H1 (cell line): ENCODE data around the gene CFD. TPM values are rescaled to one million over a fixed set of nuclear protein-coding genes. Genes with fewer than 3 reads are reported as not detected.
"Not testable (repeated sequence)": the region's sequence is repeated elsewhere in the genome, so short reads cannot be mapped to it uniquely, and the experiment has no call there.

ENCODE experiments used
- CTCF ChIA-PET: fragments of 300-600 bp; sonication (Branson Sonifier 250); formaldehyde crosslinking; loops from one replicate; lab custom pipeline; 2021; ENCODE audit not compliant: partially characterized antibody; lab: Charles Lee
- POLR2A ChIA-PET: fragments of 300-600 bp; sonication (Branson Sonifier 250); formaldehyde crosslinking; loops from one replicate; lab custom pipeline; 2021; ENCODE audit warnings: inconsistent platforms; ENCODE audit not compliant: partially characterized antibody; lab: Charles Lee
- DNase-seq, 2 experiments: peaks; one replicate each; pipeline versions ENCODE4 v3.0.0 to v3.0.0-alpha.2; 2010 to 2022; ENCODE audit warnings: low spot score in 2 of 2, low read depth in 1 of 2, mixed read lengths in 1 of 2
- FAIRE-seq: peaks from 2 replicates; lab custom pipeline; 2011; peaks lifted over from hg19 to GRCh38; lab: Jason Lieb, UNC
- H2AFZ ChIP-seq: 2 replicates; pipeline ENCODE4 v1.8.1; 2012; ENCODE audit warnings: low read length, inconsistent platforms
- H2AK5ac ChIP-seq: 2 replicates; pipeline ENCODE4 v1.6.1; 2013; ENCODE audit warnings: low read depth, low read length
- H2BK120ac ChIP-seq: replicated peaks from 2 replicates; pipeline ENCODE3; 2013; ENCODE audit warnings: low read depth, low read length, inconsistent platforms
- H2BK12ac ChIP-seq: 2 replicates; pipeline ENCODE4 v1.6.1; 2013; ENCODE audit warnings: low read depth, low read length
- H2BK15ac ChIP-seq: 2 replicates; pipeline ENCODE4 v1.6.1; 2013; ENCODE audit warnings: low read length
- H2BK20ac ChIP-seq: 2 replicates; pipeline ENCODE4 v1.6.1; 2013; ENCODE audit warnings: low read length
- H2BK5ac ChIP-seq: 2 replicates; pipeline ENCODE4 v1.6.1; 2013; ENCODE audit warnings: low read depth, low read length
- H3K14ac ChIP-seq: 2 replicates; pipeline ENCODE4 v1.6.1; 2013; ENCODE audit warnings: inconsistent platforms; ENCODE audit not compliant: insufficient read length
- H3K18ac ChIP-seq: 2 replicates; pipeline ENCODE4 v1.6.1; 2013; ENCODE audit warnings: low read length; ENCODE audit errors: extremely low read depth
- H3K23ac ChIP-seq: 2 replicates; pipeline ENCODE4 v1.6.1; 2013; ENCODE audit warnings: inconsistent platforms; ENCODE audit not compliant: insufficient read length
- H3K23me2 ChIP-seq: 2 replicates; pipeline ENCODE4 v1.6.1; 2013; ENCODE audit warnings: low read depth, low read length
- H3K27ac ChIP-seq: 2 replicates; pipeline ENCODE4 v1.6.1; 2011; ENCODE audit warnings: low read depth, low read length, inconsistent platforms
- H3K27me3 ChIP-seq, 4 experiments: replicated peaks in 1 of 4; 1 replicate in 1 of 4; 2 replicates in 3 of 4; pipeline versions ENCODE4 v1.6.1 to v1.8.1; 2011 to 2013; ENCODE audit warnings: low read length in 3 of 4, mild to moderate bottlenecking in 3 of 4, inconsistent platforms in 2 of 4, mixed read lengths in 2 of 4, moderate library complexity in 1 of 4; ENCODE audit not compliant: control insufficient read depth in 3 of 4, insufficient read depth in 3 of 4; ENCODE audit errors: extremely low read depth in 1 of 4
- H3K36me3 ChIP-seq, 4 experiments: 2 replicates each; pipeline versions ENCODE4 v1.6.1 to v1.8.1; 2011 to 2013; ENCODE audit warnings: mild to moderate bottlenecking in 4 of 4, low read length in 3 of 4, moderate library complexity in 2 of 4, control low read depth in 1 of 4, inconsistent platforms in 1 of 4; ENCODE audit not compliant: insufficient read depth in 4 of 4, control insufficient read depth in 2 of 4
- H3K4ac ChIP-seq: replicated peaks from 2 replicates; pipeline ENCODE3; 2013; ENCODE audit warnings: low read length, low read depth, mixed read lengths, inconsistent platforms; ENCODE audit not compliant: insufficient read length
- H3K4me1 ChIP-seq, 4 experiments: replicated peaks in 1 of 4; 1 replicate in 1 of 4; 2 replicates in 3 of 4; pipeline versions ENCODE4 v1.6.1 to v1.8.1; 2011 to 2013; ENCODE audit warnings: low read length in 3 of 4, inconsistent platforms in 2 of 4, mixed read lengths in 1 of 4; ENCODE audit not compliant: insufficient read depth in 4 of 4, control insufficient read depth in 3 of 4
- H3K4me2 ChIP-seq, 2 experiments: 2 replicates each; pipeline versions ENCODE4 v1.6.1 to v1.8.1; 2011 to 2013; ENCODE audit warnings: low read depth in 2 of 2, low read length in 2 of 2, control low read depth in 1 of 2, inconsistent platforms in 1 of 2, mild to moderate bottlenecking in 1 of 2; ENCODE audit not compliant: insufficient read depth in 1 of 2
- H3K4me3 ChIP-seq, 4 experiments: fragments of 200-600, 300-600 bp in 1 of 4; sonication (generic), shearing (Covaris generic), sonication (Bioruptor Twin) in 1 of 4; 2 replicates each; pipeline versions ENCODE4 v1.5.1 to v1.8.1; 2011 to 2016; ENCODE audit warnings: low read length in 4 of 4, low read depth in 3 of 4, control low read depth in 2 of 4, inconsistent platforms in 2 of 4, mild to moderate bottlenecking in 2 of 4, mixed read lengths in 1 of 4, moderate library complexity in 1 of 4; ENCODE audit not compliant: insufficient read depth in 2 of 4; ENCODE audit errors: extremely low read depth in 1 of 4
- H3K56ac ChIP-seq: replicated peaks from 2 replicates; pipeline ENCODE3; 2013; ENCODE audit warnings: low read depth, mild to moderate bottlenecking, mixed read lengths, low read length, inconsistent platforms; ENCODE audit not compliant: insufficient read length
- H3K79me1 ChIP-seq: 2 replicates; pipeline ENCODE4 v1.6.1; 2013; ENCODE audit warnings: low read depth, low read length, control low read depth
- H3K79me2 ChIP-seq, 2 experiments: 2 replicates each; pipeline versions ENCODE4 v1.6.1 to v1.8.1; 2012 to 2013; ENCODE audit warnings: low read length in 2 of 2, mild to moderate bottlenecking in 2 of 2, inconsistent platforms in 1 of 2; ENCODE audit not compliant: insufficient read depth in 2 of 2, control insufficient read depth in 1 of 2
- H3K9ac ChIP-seq, 4 experiments: replicated peaks in 1 of 4; 1 replicate in 1 of 4; 2 replicates in 3 of 4; pipeline versions ENCODE4 v1.6.1 to v1.8.1; 2011 to 2013; ENCODE audit warnings: low read depth in 3 of 4, low read length in 3 of 4, control low read depth in 2 of 4, mild to moderate bottlenecking in 2 of 4, moderate library complexity in 2 of 4, inconsistent platforms in 1 of 4; ENCODE audit errors: extremely low read depth in 1 of 4
- H3K9me3 ChIP-seq, 2 experiments: 2 replicates each; pipeline versions ENCODE4 v1.6.1 to v1.8.1; 2012 to 2013; ENCODE audit warnings: mild to moderate bottlenecking in 2 of 2, moderate library complexity in 2 of 2, control low read depth in 1 of 2, inconsistent platforms in 1 of 2, low read depth in 1 of 2, low read length in 1 of 2, mixed read lengths in 1 of 2; ENCODE audit not compliant: insufficient read depth in 2 of 2
- H4K20me1 ChIP-seq, 2 experiments: replicated peaks in 1 of 2; 2 replicates each; pipeline versions ENCODE3 to v1.8.1; 2011 to 2013; ENCODE audit warnings: inconsistent platforms in 2 of 2, low read length in 2 of 2, mild to moderate bottlenecking in 1 of 2; ENCODE audit not compliant: insufficient read depth in 2 of 2, control insufficient read depth in 1 of 2
- H4K5ac ChIP-seq: 2 replicates; pipeline ENCODE4 v1.6.1; 2013; ENCODE audit warnings: low read length, low read depth, mixed read lengths, inconsistent platforms; ENCODE audit not compliant: insufficient read length
- H4K8ac ChIP-seq: 2 replicates; pipeline ENCODE4 v1.8.0; 2013; ENCODE audit warnings: mild to moderate bottlenecking, moderate library complexity, low read length, inconsistent platforms; ENCODE audit not compliant: insufficient read depth; ENCODE audit errors: extremely low read depth
- H4K91ac ChIP-seq: replicated peaks from 2 replicates; pipeline ENCODE3; 2013; ENCODE audit warnings: low read length, mixed read lengths, inconsistent platforms; ENCODE audit not compliant: insufficient read length
- WGBS, 2 experiments: shearing (Covaris generic) in 1 of 2; methylation state at CpG; one replicate each; pipeline versions ENCODE4 v1.1.6 to v1.1.7; 2013 to 2015; ENCODE audit warnings: low lambda C conversion rate in 2 of 2, mixed read lengths in 2 of 2, inconsistent platforms in 1 of 2, low coverage in 1 of 2, missing lambda C conversion rate in 1 of 2; ENCODE audit not compliant: insufficient replicate concordance in 2 of 2, insufficient coverage in 1 of 2, insufficient read length in 1 of 2; ENCODE audit errors: extremely low coverage in 1 of 2, missing lambda C conversion rate in 1 of 2; 5-methylcytosine and 5-hydroxymethylcytosine counted together
- polyA plus RNA-seq, 7 experiments: library from polyadenylated mRNA; depleted of rRNA in 3 of 7; stranded (reverse) in 5 of 7; unstranded in 2 of 7; fragments of >200 nt in 5 of 7; fragments of 200-250 nt in 2 of 7; gene quantifications; 1 replicate in 5 of 7; 2 replicates in 1 of 7; 4 replicates in 1 of 7; pipeline versions ENCODE4 v1.2.1 to v1.2.3, GENCODE V29; 2011 to 2013; ENCODE audit warnings: missing spikeins in 2 of 7, mixed read lengths in 2 of 7
- total RNA-seq: library from RNA; stranded (reverse); fragmentation: NEBNext Ultra II Directional; extraction: Animal tissue kit (Norgen Biotek cat#: 25700); gene quantifications from 2 replicates; pipeline ENCODE4 v1.2.1, GENCODE V29; 2021

The CFD gene
- total and polyA plus RNA-seq, 2 of the 8 experiments (the other 6 are each of a cell fraction or from before 2014, with no cell fraction given): 1.7 to 2.8 TPM

GRCh38 chr19:820212-820611, 39.3 kb upstream of the CFD start:
- ChIA-PET POLR2A (interaction anchor here (1.3 to 12.0 kb wide), 4 partner anchors 8 to 29 kb away, joined by 3 to 277 read pairs (median 4); partner anchors contain the start of gene PTBP1), CTCF (interaction anchor here (0.6 kb wide), 1 partner anchor 36 kb away, joined by 6 read pairs; no protein-coding TSS in a partner anchor)
- not testable (repeated sequence) for H4K8ac ChIP-seq, H2AFZ ChIP-seq, H2BK15ac ChIP-seq, H3K27ac ChIP-seq, H3K18ac ChIP-seq, H3K14ac ChIP-seq, H3K4me1 ChIP-seq, H3K9me3 ChIP-seq, H3K9ac ChIP-seq, FAIRE-seq, H2BK12ac ChIP-seq, H4K5ac ChIP-seq, H2BK5ac ChIP-seq, DNase-seq, H3K23ac ChIP-seq, H3K36me3 ChIP-seq, H4K91ac ChIP-seq, H3K27me3 ChIP-seq, H3K79me1 ChIP-seq, H3K4ac ChIP-seq, H2AK5ac ChIP-seq, H2BK20ac ChIP-seq, H2BK120ac ChIP-seq, H3K56ac ChIP-seq
- Histone ChIP-seq H3K79me2 (peaks cover 0 to 13% of the 10 kb centered on the region in 2 experiments; a peak in 1 of 4 replicates), H3K4me3 (0 out of 8 replicates have a peak overlapping the region, but pooled peaks of 1 of the 4 experiments have one; percentile 95), H3K4me2 (peak overlapping the region in 1 of 2 experiments; percentile 29; a peak in 1 of 4 replicates), H4K20me1 (peaks cover 0 to 11% of the 10 kb centered on the region in 2 experiments), H3K23me2 (peaks cover 15% of the 10 kb centered on the region; the same call in 1 of the 2 replicates)
- WGBS, 2 experiments: 87% methylated on average over 5 of the region's 5 CpGs; no CpG with 5 or more reads in 1 of the 2 experiments
